Neuronal stem cell (in vitro differentiated cells): ENCODE measurements around the gene C7.
"Not testable (repeated sequence)": the region's sequence is repeated elsewhere in the genome, so short reads cannot be mapped to it uniquely, and the experiment has no call there.

Experiments
- DNase-seq: peaks from one replicate; pipeline ENCODE4 v3.0.0-alpha.2; 2013; ENCODE audit warnings: low spot score
- H2AFZ ChIP-seq: one replicate; pipeline ENCODE4 v1.6.1; 2013; ENCODE audit warnings: mild to moderate bottlenecking, low read length, inconsistent platforms
- H2AK5ac ChIP-seq: 2 replicates; pipeline ENCODE4 v1.6.1; 2013; ENCODE audit warnings: low read depth, mild to moderate bottlenecking, inconsistent platforms, low read length, moderate library complexity, mixed read lengths
- H2BK120ac ChIP-seq: 2 replicates; pipeline ENCODE4 v1.6.1; 2013; ENCODE audit warnings: low read depth, mild to moderate bottlenecking, inconsistent platforms, low read length, moderate library complexity, mixed read lengths
- H2BK12ac ChIP-seq: one replicate; pipeline ENCODE4 v1.6.1; 2013; ENCODE audit warnings: low read length, inconsistent platforms
- H2BK15ac ChIP-seq: 2 replicates; pipeline ENCODE4 v1.6.1; 2013; ENCODE audit warnings: mild to moderate bottlenecking, low read length, inconsistent platforms, mixed read lengths
- H2BK5ac ChIP-seq: one replicate; pipeline ENCODE4 v1.6.1; 2013; ENCODE audit warnings: inconsistent platforms, mild to moderate bottlenecking, low read length, moderate library complexity
- H3K14ac ChIP-seq: one replicate; pipeline ENCODE4 v1.6.1; 2013; ENCODE audit warnings: low read length, inconsistent platforms
- H3K18ac ChIP-seq: 2 replicates; pipeline ENCODE4 v1.6.1; 2013; ENCODE audit warnings: low read length, inconsistent platforms
- H3K23ac ChIP-seq: 2 replicates; pipeline ENCODE4 v1.6.1; 2013; ENCODE audit warnings: low read depth, mild to moderate bottlenecking, mixed read lengths, low read length, inconsistent platforms; ENCODE audit not compliant: poor library complexity
- H3K27ac ChIP-seq: replicated peaks from 3 replicates; pipeline ENCODE4 v1.5.1; 2013; ENCODE audit warnings: low read length, inconsistent platforms
- H3K27me3 ChIP-seq, 3 experiments: 2 replicates each; pipeline ENCODE4 v1.6.1; 2013; ENCODE audit warnings: low read length in 3 of 3, mild to moderate bottlenecking in 2 of 3, inconsistent platforms in 1 of 3, low read depth in 1 of 3, mixed read lengths in 1 of 3, moderate library complexity in 1 of 3; ENCODE audit not compliant: control insufficient read depth in 3 of 3, insufficient read depth in 3 of 3
- H3K36me3 ChIP-seq, 2 donors: replicated peaks in 1 of 2; 2 replicates each; pipeline ENCODE4 v1.6.1; 2013; ENCODE audit warnings: low read length in 2 of 2; ENCODE audit not compliant: control insufficient read depth in 2 of 2, insufficient read depth in 2 of 2
- H3K4ac ChIP-seq: 2 replicates; pipeline ENCODE4 v1.6.1; 2013; ENCODE audit warnings: inconsistent platforms, mild to moderate bottlenecking, low read length, moderate library complexity
- H3K4me1 ChIP-seq, 2 donors: 1 replicate in 1 of 2; 2 replicates in 1 of 2; pipeline ENCODE4 v1.6.1; 2013; ENCODE audit warnings: low read length in 2 of 2, low read depth in 1 of 2; ENCODE audit not compliant: control insufficient read depth in 2 of 2, insufficient read depth in 1 of 2
- H3K4me2 ChIP-seq: one replicate; pipeline ENCODE4 v1.6.1; 2013; ENCODE audit warnings: mild to moderate bottlenecking, low read length, inconsistent platforms; ENCODE audit not compliant: insufficient read depth, poor library complexity, severe bottlenecking
- H3K4me3 ChIP-seq, 2 donors: 2 replicates each; pipeline ENCODE4 v1.5.1; 2013; ENCODE audit warnings: low read length in 2 of 2, mild to moderate bottlenecking in 2 of 2, inconsistent platforms in 1 of 2, moderate library complexity in 1 of 2
- H3K79me1 ChIP-seq: one replicate; pipeline ENCODE4 v1.6.1; 2013; ENCODE audit warnings: low read depth, mild to moderate bottlenecking, inconsistent platforms, low read length, moderate library complexity
- H3K9ac ChIP-seq: one replicate; pipeline ENCODE4 v1.6.1; 2013; ENCODE audit warnings: mild to moderate bottlenecking, low read depth, low read length, inconsistent platforms; ENCODE audit not compliant: poor library complexity
- H3K9me3 ChIP-seq, 2 donors: replicated peaks in 1 of 2; 2 replicates each; pipeline versions ENCODE3 to v1.6.1; 2013; ENCODE audit warnings: low read length in 2 of 2, mild to moderate bottlenecking in 2 of 2, inconsistent platforms in 1 of 2, low read depth in 1 of 2, mixed read lengths in 1 of 2, moderate library complexity in 1 of 2; ENCODE audit not compliant: control insufficient read depth in 2 of 2, insufficient read depth in 1 of 2
- H4K8ac ChIP-seq: one replicate; pipeline ENCODE4 v1.6.1; 2013; ENCODE audit warnings: low read depth, mild to moderate bottlenecking, inconsistent platforms, low read length, moderate library complexity
- H4K91ac ChIP-seq: one replicate; pipeline ENCODE4 v1.6.1; 2013; ENCODE audit warnings: low read length, low read depth, mild to moderate bottlenecking, inconsistent platforms; ENCODE audit not compliant: poor library complexity
- whole genome bisulfite sequencing, 2 donors: extraction: QIAGEN DNeasy Blood & Tissue Kit; methylation state at CpG; one replicate each; pipeline ENCODE4 v1.1.7; 2013; ENCODE audit warnings: missing lambda C conversion rate in 2 of 2, mixed read lengths in 1 of 2; ENCODE audit not compliant: insufficient read length in 2 of 2, insufficient replicate concordance in 1 of 2; ENCODE audit errors: extremely low coverage in 2 of 2; 5-methylcytosine and 5-hydroxymethylcytosine counted together

C7 gene

DNA sequence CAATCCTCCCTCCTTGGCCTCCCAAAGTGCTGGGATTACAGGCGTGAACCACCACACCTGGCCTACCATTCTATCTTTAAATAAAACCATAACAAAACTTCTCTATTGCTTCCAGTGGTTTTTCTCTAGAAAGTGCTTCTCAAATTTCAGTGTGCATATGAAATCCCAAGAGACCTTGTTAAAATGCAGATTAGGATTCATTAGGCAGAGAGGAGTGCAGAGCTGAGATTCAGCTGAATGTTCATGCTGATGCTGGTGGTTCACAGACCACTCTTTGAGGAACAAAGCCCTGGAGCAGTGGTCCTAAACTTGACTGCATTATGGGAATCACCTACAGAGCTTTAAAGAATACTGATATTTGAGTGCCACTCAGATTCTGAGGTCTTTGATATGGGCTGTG, 39.9 kb upstream of the C7 start:
- Histone ChIP-seq H3K23ac (no peak overlapping the region), H3K4me2 (no peak overlapping the region)

DNA sequence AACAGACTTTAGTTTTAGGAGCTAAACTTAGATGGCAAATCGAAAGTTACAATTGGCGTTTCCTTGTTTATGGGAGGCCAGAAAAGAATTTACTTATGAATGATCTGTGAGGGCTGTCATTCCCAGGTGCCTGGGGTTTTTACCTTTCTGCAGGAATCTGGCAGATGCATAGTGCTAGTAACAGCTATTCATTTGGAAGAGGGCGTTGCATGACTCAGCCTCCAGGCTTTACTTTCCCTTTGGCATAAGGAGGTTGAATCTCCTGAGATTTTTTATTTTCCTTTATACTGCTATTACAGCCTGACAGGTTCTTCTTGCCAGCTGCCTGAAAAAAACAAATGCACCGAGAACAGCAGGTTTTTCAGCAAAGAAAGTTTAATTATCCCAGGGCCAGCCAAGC, 38.1 kb upstream of the C7 start:
- Histone ChIP-seq H2BK5ac (no peak overlapping the region), H2BK12ac (no peak overlapping the region), H3K4me2 (no peak overlapping the region), H2AK5ac (no peak overlapping the region), H3K79me1 (no peaks in the 10 kb centered on the region), H4K91ac (no peak overlapping the region), H3K4me1 (no peaks in the 10 kb centered on the region), H3K23ac (no peak overlapping the region), H2BK120ac (no peak overlapping the region), H2BK15ac (no peak overlapping the region), H3K4me3 (no peak overlapping the region), H4K8ac (no peak overlapping the region), H3K36me3 (no peaks in the 10 kb centered on the region), H3K14ac (no peak overlapping the region), H3K9ac (no peak overlapping the region), H3K4ac (no peak overlapping the region), H3K27me3 (no peaks in the 10 kb centered on the region), H3K27ac (no peak overlapping the region), H3K18ac (no peak overlapping the region), H2AFZ (no peak overlapping the region), H3K9me3 (no peaks in the 10 kb centered on the region)
- DNase-seq = no peak
- WGBS, 2 donors = no CpG with 5 or more reads among the region's 4 CpGs

More for the DNA sequence above, 39.9 kb upstream of the C7 start:
- no peak overlapping the region for H2BK12ac ChIP-seq
- H2BK5ac ChIP-seq = no peak overlapping the region
- H2AK5ac ChIP-seq = no peak overlapping the region
- no peak overlapping the region for H3K4me3 ChIP-seq
- no peak overlapping the region for H2BK15ac ChIP-seq
- H3K4ac ChIP-seq = no peak overlapping the region
- H3K18ac ChIP-seq = no peak overlapping the region
- H2BK120ac ChIP-seq = no peak overlapping the region
- H3K27me3 ChIP-seq = no peaks in the 10 kb centered on the region
- no peak overlapping the region for H4K91ac ChIP-seq
- H4K8ac ChIP-seq = no peak overlapping the region
- H2AFZ ChIP-seq = no peak overlapping the region
- no peaks in the 10 kb centered on the region for H3K79me1 ChIP-seq
- H3K27ac ChIP-seq = no peak overlapping the region
- WGBS, 2 donors = no CpG with 5 or more reads among the region's 1 CpG
- no peaks in the 10 kb centered on the region for H3K9me3 ChIP-seq
- H3K4me1 ChIP-seq = no peaks in the 10 kb centered on the region
- no peak for DNase-seq
- H3K9ac ChIP-seq = no peak overlapping the region
- H3K14ac ChIP-seq = no peak overlapping the region
- no peaks in the 10 kb centered on the region for H3K36me3 ChIP-seq

DNA sequence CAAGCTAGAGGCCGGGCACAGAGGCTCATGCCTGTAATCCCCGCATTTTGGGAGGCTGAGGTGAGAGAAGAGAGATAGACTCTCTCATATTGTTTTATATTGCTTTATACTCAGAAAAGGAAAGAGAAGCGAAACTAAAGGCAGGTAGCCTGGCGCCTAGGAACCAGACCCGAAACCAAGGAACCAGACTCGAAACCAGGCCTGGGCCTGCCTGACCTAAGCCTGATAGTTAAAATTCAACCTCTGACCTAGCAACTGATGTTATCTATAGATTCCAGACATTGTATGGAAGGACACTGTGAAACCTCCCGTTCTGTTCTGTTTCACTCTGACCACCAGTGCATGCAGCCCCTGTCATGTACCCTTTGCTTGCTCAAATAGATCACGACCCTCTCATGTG, 37.0 kb upstream of the C7 start:
- DNase-seq, H4K91ac ChIP-seq, H3K9me3 ChIP-seq, H3K4ac ChIP-seq, H2BK120ac ChIP-seq, H3K9ac ChIP-seq, H2AK5ac ChIP-seq, H3K79me1 ChIP-seq, H3K27me3 ChIP-seq, H2BK15ac ChIP-seq, H3K27ac ChIP-seq, H3K4me3 ChIP-seq, H3K4me2 ChIP-seq, H2BK12ac ChIP-seq, H3K14ac ChIP-seq, H4K8ac ChIP-seq, H3K36me3 ChIP-seq, H3K4me1 ChIP-seq, H3K18ac ChIP-seq, H3K23ac ChIP-seq, H2BK5ac ChIP-seq, H2AFZ ChIP-seq: not testable (repeated sequence)
- WGBS, 2 donors = no CpG with 5 or more reads among the region's 8 CpGs

DNA sequence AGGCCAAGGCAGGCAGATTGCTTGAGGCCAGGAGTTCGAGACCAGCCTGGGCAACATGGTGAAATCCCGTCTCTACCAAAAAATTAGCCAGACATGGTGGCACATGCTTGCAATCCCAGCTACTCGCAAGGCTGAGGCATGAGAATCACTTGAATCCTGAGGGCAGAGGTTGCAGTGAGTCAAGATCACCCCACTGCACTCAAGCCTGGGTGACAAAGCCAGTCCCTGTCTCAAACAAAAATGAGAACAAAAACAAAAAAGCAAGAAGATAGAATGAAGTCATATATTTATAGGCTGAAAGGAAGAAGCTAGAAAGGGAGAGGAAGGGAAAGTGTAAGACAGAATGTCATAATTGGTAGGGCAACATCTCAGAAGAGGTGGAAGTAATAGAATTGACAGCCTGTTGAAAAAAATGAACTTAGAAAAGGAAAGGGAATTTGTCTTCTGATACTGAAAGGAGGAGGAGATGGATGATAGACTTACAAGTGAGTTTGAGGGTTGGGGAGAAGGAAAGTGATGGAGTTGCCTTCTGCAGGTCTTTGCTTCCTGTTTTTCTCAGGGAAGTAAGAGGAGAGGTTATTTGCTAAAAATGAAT, 35.9 kb upstream of the C7 start:
- DNase-seq = no peak
- Histone ChIP-seq H2BK120ac (no peak overlapping the region), H2AFZ (no peak overlapping the region), H3K4me2 (no peak overlapping the region), H3K4me3 (no peak overlapping the region), H3K36me3 (no peaks in the 10 kb centered on the region), H3K9me3 (no peaks in the 10 kb centered on the region), H2BK12ac (no peak overlapping the region), H3K14ac (no peak overlapping the region), H3K4me1 (no peaks in the 10 kb centered on the region), H2BK15ac (no peak overlapping the region), H3K4ac (no peak overlapping the region), H3K79me1 (no peaks in the 10 kb centered on the region), H3K23ac (no peak overlapping the region), H2BK5ac (no peak overlapping the region), H3K18ac (no peak overlapping the region), H2AK5ac (no peak overlapping the region), H4K8ac (no peak overlapping the region), H3K27ac (no peak overlapping the region), H4K91ac (no peak overlapping the region), H3K27me3 (no peaks in the 10 kb centered on the region), H3K9ac (no peak overlapping the region)
- no CpG with 5 or more reads among the region's 3 CpGs for WGBS, 2 donors
